ENCODE results near the gene RCOR2.

GRCh38 chr11:63906087-63906486 lies 10.9 kb downstream of the RCOR2 start:
- TF ChIP-seq CTCF (IDR thresholded peaks at IDR 0.05) (no peak), ZFX (IDR thresholded peaks at IDR 0.05; ENCODE audit: borderline replicate concordance) (no peak)
